VCaP (cell line): ENCODE results near the gene MAN1C1.
"Not testable (repeated sequence)": the region's sequence is repeated elsewhere in the genome, so short reads cannot be mapped to it uniquely, and the experiment has no call there.

Experiments
- H3K27ac ChIP-seq: fragments of 450-650 bp; 2 replicates; pipeline ENCODE4 v1.5.1; 2017
- CTCF ChIP-seq: fragments of 450-650 bp; conservative IDR thresholded peaks from 2 replicates; pipeline ENCODE4 v1.5.1; 2017; ENCODE audit warnings: mild to moderate bottlenecking, moderate library complexity

The MAN1C1 gene

GRCh38 chr1:25728301-25728935 lies 111.8 kb downstream of the MAN1C1 start:
- peak overlapping the region; percentile 81 for H3K27ac ChIP-seq
- no peak for TF ChIP-seq CTCF

GRCh38 chr1:25729045-25729444 lies 112.5 kb downstream of the MAN1C1 start:
- H3K27ac ChIP-seq, result peak overlapping the region; percentile 81; the same call in 1 of the 2 replicates
- TF ChIP-seq CTCF, result no peak

- no peak for TF ChIP-seq CTCF
- peak overlapping the region; percentile 6; the same call in 1 of the 2 replicates for H3K27ac ChIP-seq
Measured at GRCh38 chr1:25729790-25730644, 113.4 kb downstream of the MAN1C1 start.

GRCh38 chr1:25731148-25731547 lies 114.6 kb downstream of the MAN1C1 start:
- no peak overlapping the region for H3K27ac ChIP-seq

GRCh38 chr1:25731626-25732370 lies 115.2 kb downstream of the MAN1C1 start:
- no peak for TF ChIP-seq CTCF
- H3K27ac ChIP-seq, result no peak overlapping the region

More at GRCh38 chr1:25731148-25731547, 114.6 kb downstream of the MAN1C1 start:
- no peak for TF ChIP-seq CTCF

GRCh38 chr1:25732821-25733220 lies 116.2 kb downstream of the MAN1C1 start:
- no peak for TF ChIP-seq CTCF
- no peak overlapping the region for H3K27ac ChIP-seq

- no peak for TF ChIP-seq CTCF
Measured at GRCh38 chr1:25733271-25733670, 116.7 kb downstream of the MAN1C1 start.

GRCh38 chr1:25734991-25735390 lies 118.4 kb downstream of the MAN1C1 start:
- H3K27ac ChIP-seq, result not testable (repeated sequence)

More at GRCh38 chr1:25733271-25733670, 116.7 kb downstream of the MAN1C1 start:
- no peak overlapping the region for H3K27ac ChIP-seq
